ENCODE results near the gene LY6G5B. TPM values are rescaled to one million over a fixed set of nuclear protein-coding genes. Genes with fewer than 3 reads are reported as not detected.

The LY6G5B gene
- total RNA-seq, 2 donors from 2014 or later: 13.9 to 17.0 TPM

DNA sequence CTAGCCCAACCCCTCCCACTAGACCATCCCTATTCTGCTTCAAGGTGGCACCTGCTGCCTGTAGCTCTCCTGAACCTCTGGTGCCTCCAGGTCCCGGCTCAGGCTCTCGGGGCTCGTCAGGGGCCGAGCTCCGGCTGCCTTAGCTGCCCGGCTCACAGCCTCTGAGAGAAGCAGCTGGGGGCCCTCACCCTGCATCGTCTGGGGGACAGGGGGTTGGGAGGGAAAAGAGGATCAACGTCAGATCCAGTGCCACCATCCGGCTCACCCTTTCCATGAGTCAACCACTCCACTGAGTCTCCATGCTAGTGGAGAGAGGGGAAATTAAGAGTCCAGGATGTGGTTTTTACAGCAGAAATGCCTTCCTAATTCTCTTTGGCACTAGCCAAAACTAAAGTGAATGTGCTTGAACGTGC, 30.3 kb upstream of the LY6G5B start:
- Histone ChIP-seq H3K36me3 (ENCODE audit: control insufficient read depth, insufficient read depth, low read length) (peaks cover 96% of the 10 kb centered on the region), H3K4me3 (ENCODE audit: low read length) (no peak overlapping the region), H3K9ac (ENCODE audit: extremely low read depth, low read length, poor library complexity, severe bottlenecking) (no peak overlapping the region), H3K27me3 (ENCODE audit: control insufficient read depth, insufficient read depth, low read length, poor library complexity, severe bottlenecking) (no peaks in the 10 kb centered on the region), H3K4me1 (ENCODE audit: control insufficient read depth, insufficient read depth, low read length) (no peaks in the 10 kb centered on the region), H3K9me3 (ENCODE audit: control insufficient read depth, low read length) (no peaks in the 10 kb centered on the region), H3K27ac (ENCODE audit: low read depth, low read length) (no peak overlapping the region)
- no peak for DNase-seq
- 94 to 97% methylated on average over 3 to 10 of the region's 10 CpGs for WGBS, 2 experiments (ENCODE audit: insufficient coverage in 1 of 2, insufficient read length in 1 of 2)
- Mint-ChIP-seq H3K4me1 (no peaks in the 10 kb centered on the region), H3K9me3 (no peaks in the 10 kb centered on the region), H3K36me3 (ENCODE audit: low read depth) (peaks cover 78% of the 10 kb centered on the region), H3K4me3 (no peak overlapping the region), H3K27ac (no peak overlapping the region), H3K27me3 (ENCODE audit: insufficient read depth) (no peaks in the 10 kb centered on the region)
- TF ChIP-seq, protein P1, sequence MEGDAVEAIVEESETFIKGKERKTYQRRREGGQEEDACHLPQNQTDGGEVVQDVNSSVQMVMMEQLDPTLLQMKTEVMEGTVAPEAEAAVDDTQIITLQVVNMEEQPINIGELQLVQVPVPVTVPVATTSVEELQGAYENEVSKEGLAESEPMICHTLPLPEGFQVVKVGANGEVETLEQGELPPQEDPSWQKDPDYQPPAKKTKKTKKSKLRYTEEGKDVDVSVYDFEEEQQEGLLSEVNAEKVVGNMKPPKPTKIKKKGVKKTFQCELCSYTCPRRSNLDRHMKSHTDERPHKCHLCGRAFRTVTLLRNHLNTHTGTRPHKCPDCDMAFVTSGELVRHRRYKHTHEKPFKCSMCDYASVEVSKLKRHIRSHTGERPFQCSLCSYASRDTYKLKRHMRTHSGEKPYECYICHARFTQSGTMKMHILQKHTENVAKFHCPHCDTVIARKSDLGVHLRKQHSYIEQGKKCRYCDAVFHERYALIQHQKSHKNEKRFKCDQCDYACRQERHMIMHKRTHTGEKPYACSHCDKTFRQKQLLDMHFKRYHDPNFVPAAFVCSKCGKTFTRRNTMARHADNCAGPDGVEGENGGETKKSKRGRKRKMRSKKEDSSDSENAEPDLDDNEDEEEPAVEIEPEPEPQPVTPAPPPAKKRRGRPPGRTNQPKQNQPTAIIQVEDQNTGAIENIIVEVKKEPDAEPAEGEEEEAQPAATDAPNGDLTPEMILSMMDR (conservative IDR thresholded peaks at IDR 0.05): no peak

DNA sequence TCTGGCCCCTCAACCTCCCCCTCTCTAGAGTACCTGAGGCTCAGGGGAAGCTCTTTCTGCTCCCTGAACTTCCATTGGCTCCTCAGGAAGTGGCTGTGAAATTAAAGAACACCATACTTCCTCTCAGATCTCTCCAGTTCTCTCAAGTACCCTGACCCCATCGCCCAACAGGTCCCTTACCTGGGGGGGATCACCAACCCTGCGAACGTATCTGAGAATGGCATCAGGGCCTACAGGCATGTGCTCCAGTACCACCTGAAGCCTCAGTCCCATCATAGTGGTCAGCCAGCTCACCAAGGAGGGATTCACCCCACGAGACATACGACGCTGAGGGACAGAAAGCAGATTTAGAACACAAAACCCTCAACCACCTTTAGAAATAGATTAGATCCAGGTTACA, 29.2 kb upstream of the LY6G5B start:
- no peaks in the 10 kb centered on the region for H3K4me1 ChIP-seq (ENCODE audit: control insufficient read depth, insufficient read depth, low read length)
- peaks cover 80% of the 10 kb centered on the region for H3K36me3 Mint-ChIP-seq (ENCODE audit: low read depth)
- H3K4me3 ChIP-seq (ENCODE audit: low read length): no peak overlapping the region
- H3K27ac Mint-ChIP-seq: no peak overlapping the region
- no peak overlapping the region for H3K9ac ChIP-seq (ENCODE audit: extremely low read depth, low read length, poor library complexity, severe bottlenecking)
- no peak for DNase-seq
- no peak overlapping the region for H3K27ac ChIP-seq (ENCODE audit: low read depth, low read length)
- no peak overlapping the region for H3K4me3 Mint-ChIP-seq
- WGBS, 2 experiments (ENCODE audit: insufficient coverage in 1 of 2, insufficient read length in 1 of 2): 99 to 100% methylated on average over 3 to 6 of the region's 6 CpGs
- H3K36me3 ChIP-seq (ENCODE audit: control insufficient read depth, insufficient read depth, low read length): peaks cover 96% of the 10 kb centered on the region
- H3K27me3 ChIP-seq (ENCODE audit: control insufficient read depth, insufficient read depth, low read length, poor library complexity, severe bottlenecking): no peaks in the 10 kb centered on the region
- no peaks in the 10 kb centered on the region for H3K27me3 Mint-ChIP-seq (ENCODE audit: insufficient read depth)
- TF ChIP-seq, protein P1 (conservative IDR thresholded peaks at IDR 0.05): no peak
- no peaks in the 10 kb centered on the region for H3K9me3 ChIP-seq (ENCODE audit: control insufficient read depth, low read length)
- H3K4me1 Mint-ChIP-seq: no peaks in the 10 kb centered on the region
- no peaks in the 10 kb centered on the region for H3K9me3 Mint-ChIP-seq

- H3K36me3 ChIP-seq (ENCODE audit: control insufficient read depth, insufficient read depth, low read length): peaks cover 96% of the 10 kb centered on the region
- peaks cover 79% of the 10 kb centered on the region for H3K36me3 Mint-ChIP-seq (ENCODE audit: low read depth)
Observed at GRCh38 chr6:31641370-31641769, 28.4 kb upstream of the LY6G5B start.

More at GRCh38 chr6:31641370-31641769, 28.4 kb upstream of the LY6G5B start:
- H3K27ac ChIP-seq (ENCODE audit: low read depth, low read length): no peak overlapping the region
- H3K27ac Mint-ChIP-seq: no peak overlapping the region
- H3K9ac ChIP-seq (ENCODE audit: extremely low read depth, low read length, poor library complexity, severe bottlenecking): no peak overlapping the region
- 97 to 100% methylated on average over 2 to 4 of the region's 4 CpGs for WGBS, 2 experiments (ENCODE audit: insufficient coverage in 1 of 2, insufficient read length in 1 of 2)
- DNase-seq: no peak
- H3K4me3 Mint-ChIP-seq: no peak overlapping the region
- H3K4me1 Mint-ChIP-seq: no peaks in the 10 kb centered on the region
- no peaks in the 10 kb centered on the region for H3K27me3 ChIP-seq (ENCODE audit: control insufficient read depth, insufficient read depth, low read length, poor library complexity, severe bottlenecking)
- H3K4me1 ChIP-seq (ENCODE audit: control insufficient read depth, insufficient read depth, low read length): no peaks in the 10 kb centered on the region
- no peaks in the 10 kb centered on the region for H3K9me3 Mint-ChIP-seq
- H3K9me3 ChIP-seq (ENCODE audit: control insufficient read depth, low read length): no peaks in the 10 kb centered on the region
- H3K27me3 Mint-ChIP-seq (ENCODE audit: insufficient read depth): no peaks in the 10 kb centered on the region
- H3K4me3 ChIP-seq (ENCODE audit: low read length): no peak overlapping the region
- TF ChIP-seq, protein P1 (conservative IDR thresholded peaks at IDR 0.05): no peak

Measured in endodermal cell (in vitro differentiated cells).